Progenitor cell of endocrine pancreas (in vitro differentiated cells): ENCODE measurements around the gene PRRC2C. TPM values are rescaled to one million over a fixed set of nuclear protein-coding genes. Genes with fewer than 3 reads are reported as not detected.

Experiments
- DNase-seq: peaks from one replicate; pipeline ENCODE4 v3.0.0; 2021; ENCODE audit warnings: low spot score; ENCODE audit not compliant: unreplicated experiment
- H3K27ac Mint-ChIP-seq: 2 replicates; pipeline ENCODE4 v1.8.0; 2021; ENCODE audit warnings: mild to moderate bottlenecking, moderate library complexity, mixed read lengths
- H3K27me3 Mint-ChIP-seq: 2 replicates; pipeline ENCODE4 v1.8.0; 2021; ENCODE audit warnings: mixed read lengths
- H3K36me3 Mint-ChIP-seq: 2 replicates; pipeline ENCODE4 v1.8.0; 2022; ENCODE audit warnings: mixed read lengths; ENCODE audit not compliant: insufficient read depth
- H3K4me1 Mint-ChIP-seq: 2 replicates; pipeline ENCODE4 v1.8.0; 2021; ENCODE audit warnings: low read depth, mixed read lengths
- H3K4me3 Mint-ChIP-seq: 2 replicates; pipeline ENCODE4 v1.8.0; 2021; ENCODE audit warnings: low read depth, mild to moderate bottlenecking, moderate library complexity, mixed read lengths
- H3K9me3 Mint-ChIP-seq: 2 replicates; pipeline ENCODE4 v1.8.0; 2021; ENCODE audit warnings: low read depth, mixed read lengths
- CTCF ChIP-seq: fragments of 200-600 bp; sonication (generic); IDR thresholded peaks from one replicate; pipeline ENCODE4 v1.5.0; 2021; ENCODE audit warnings: antibody characterized with exemption, mild to moderate bottlenecking; ENCODE audit not compliant: unreplicated experiment
- total RNA-seq: library from RNA; stranded (reverse); gene quantifications from 2 replicates; pipeline ENCODE4 v1.2.1, GENCODE V29; 2021

Gene PRRC2C
- total RNA-seq, 1 donor from 2014 or later = 213 TPM

GRCh38 chr1:171472183-171472647, 13.1 kb upstream of the PRRC2C start:
- H3K36me3 Mint-ChIP-seq = no peaks in the 10 kb centered on the region
- peaks cover 3% of the 10 kb centered on the region for H3K9me3 Mint-ChIP-seq
- H3K27me3 Mint-ChIP-seq = no peaks in the 10 kb centered on the region
- peaks cover 2% of the 10 kb centered on the region for H3K4me1 Mint-ChIP-seq
- no peak for TF ChIP-seq CTCF
- DNase-seq = no peak
- no peak overlapping the region for H3K4me3 Mint-ChIP-seq
- no peak overlapping the region for H3K27ac Mint-ChIP-seq

- no peak overlapping the region for H3K4me3 Mint-ChIP-seq
Observed at GRCh38 chr1:171476829-171477228, 8.5 kb upstream of the PRRC2C start.

GRCh38 chr1:171477804-171478203, 7.5 kb upstream of the PRRC2C start:
- Mint-ChIP-seq H3K4me1 (peaks cover 8% of the 10 kb centered on the region), H3K27me3 (no peaks in the 10 kb centered on the region), H3K36me3 (no peaks in the 10 kb centered on the region), H3K9me3 (peaks cover 3% of the 10 kb centered on the region), H3K27ac (no peak overlapping the region), H3K4me3 (no peak overlapping the region)
- no peak for DNase-seq
- no peak for TF ChIP-seq CTCF

More at GRCh38 chr1:171476829-171477228, 8.5 kb upstream of the PRRC2C start:
- Mint-ChIP-seq H3K36me3 (no peaks in the 10 kb centered on the region), H3K27ac (no peak overlapping the region), H3K9me3 (peaks cover 3% of the 10 kb centered on the region), H3K4me1 (peaks cover 8% of the 10 kb centered on the region), H3K27me3 (no peaks in the 10 kb centered on the region)
- DNase-seq = no peak
- TF ChIP-seq CTCF = no peak

- Mint-ChIP-seq H3K27me3 (no peaks in the 10 kb centered on the region), H3K27ac (peak overlapping the region; percentile 2), H3K9me3 (no peaks in the 10 kb centered on the region), H3K36me3 (no peaks in the 10 kb centered on the region), H3K4me3 (no peak overlapping the region), H3K4me1 (peaks cover 9% of the 10 kb centered on the region)
- no peak for TF ChIP-seq CTCF
- DNase-seq = no peak
Observed at GRCh38 chr1:171480035-171480434, 5.3 kb upstream of the PRRC2C start.

GRCh38 chr1:171484760-171485374, 463 bp upstream of the PRRC2C start:
- Mint-ChIP-seq H3K36me3 (no peaks in the 10 kb centered on the region), H3K4me3 (peak overlapping the region; percentile 91), H3K9me3 (no peaks in the 10 kb centered on the region), H3K27me3 (no peaks in the 10 kb centered on the region), H3K4me1 (peaks cover 19% of the 10 kb centered on the region), H3K27ac (peak overlapping the region; percentile 99)
- DNase-seq = no peak
- TF ChIP-seq CTCF = no peak
